GM23248 (cell line): ENCODE results near the gene KCTD17.

ENCODE experiments used
- EZH2 ChIP-seq: fragments of 200-600 bp; sonication (generic); IDR thresholded peaks from 2 replicates; pipeline ENCODE4 v1.6.1; 2018; ENCODE audit warnings: antibody characterized with exemption, mild to moderate bottlenecking; ENCODE audit not compliant: insufficient read depth, poor library complexity, severe bottlenecking
- EZH2phosphoT487 ChIP-seq: fragments of 200-600 bp; sonication (generic); IDR thresholded peaks from 2 replicates; pipeline ENCODE4 v1.6.1; 2018; ENCODE audit warnings: antibody characterized with exemption, moderate library complexity, mild to moderate bottlenecking, low read depth; ENCODE audit not compliant: insufficient read depth

DNA sequence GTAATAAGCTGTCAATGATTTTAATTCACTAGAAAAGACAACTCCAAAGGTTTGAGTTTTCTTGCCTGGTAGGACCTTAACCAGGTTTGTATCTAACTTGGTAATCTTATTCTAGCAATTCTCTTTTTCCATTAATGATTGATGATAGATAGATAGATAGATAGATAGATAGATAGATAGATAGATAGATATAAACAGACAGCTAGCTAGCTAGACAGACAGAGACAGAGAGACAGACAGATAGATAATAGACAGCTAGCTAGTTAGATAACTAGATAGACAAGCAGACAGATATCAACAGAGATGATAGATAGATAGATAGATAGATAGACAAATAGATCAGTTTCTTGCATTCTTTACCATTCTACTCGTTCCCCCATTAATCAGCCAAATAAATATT is 42.7 kb downstream of the KCTD17 start:
- no peak for TF ChIP-seq EZH2phosphoT487
- TF ChIP-seq EZH2, result no peak
